GM19395 (cell line): ENCODE data around the gene HRCT1.
"Not testable (repeated sequence)": the region's sequence is repeated elsewhere in the genome, so short reads cannot be mapped to it uniquely, and the experiment has no call there.

Experiments used
- ATAC-seq: cut with Tn5 transposase; IDR thresholded peaks from one replicate; pipeline ENCODE4 v1.9.1; 2021; ENCODE audit warnings: mild to moderate bottlenecking, moderate library complexity; ENCODE audit not compliant: unreplicated experiment

HRCT1 gene

GRCh38 chr9:35915681-35916294 is 9.8 kb downstream of the HRCT1 start:
- no peak for ATAC-seq

GRCh38 chr9:35917261-35917660 is 11.3 kb downstream of the HRCT1 start:
- no peak for ATAC-seq

DNA sequence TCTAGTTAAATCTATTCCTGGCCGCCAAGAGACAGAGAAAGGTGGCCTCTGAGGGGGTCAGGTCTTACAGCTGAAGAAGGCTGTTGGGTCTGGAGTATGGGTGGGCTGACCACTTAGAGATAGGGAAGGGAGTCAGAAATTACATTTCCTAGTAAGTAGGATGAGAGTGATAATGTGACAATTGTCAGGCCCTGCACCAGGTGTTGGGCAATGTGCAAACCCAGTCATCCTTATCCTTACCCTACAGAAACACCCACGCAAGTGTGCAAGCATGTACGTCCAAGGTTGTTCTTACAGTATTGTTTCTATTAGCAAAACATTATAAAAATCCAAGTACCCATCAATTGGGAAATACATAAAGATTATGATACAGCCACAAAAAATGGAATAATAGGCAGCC is 12.8 kb downstream of the HRCT1 start:
- ATAC-seq = no peak

DNA sequence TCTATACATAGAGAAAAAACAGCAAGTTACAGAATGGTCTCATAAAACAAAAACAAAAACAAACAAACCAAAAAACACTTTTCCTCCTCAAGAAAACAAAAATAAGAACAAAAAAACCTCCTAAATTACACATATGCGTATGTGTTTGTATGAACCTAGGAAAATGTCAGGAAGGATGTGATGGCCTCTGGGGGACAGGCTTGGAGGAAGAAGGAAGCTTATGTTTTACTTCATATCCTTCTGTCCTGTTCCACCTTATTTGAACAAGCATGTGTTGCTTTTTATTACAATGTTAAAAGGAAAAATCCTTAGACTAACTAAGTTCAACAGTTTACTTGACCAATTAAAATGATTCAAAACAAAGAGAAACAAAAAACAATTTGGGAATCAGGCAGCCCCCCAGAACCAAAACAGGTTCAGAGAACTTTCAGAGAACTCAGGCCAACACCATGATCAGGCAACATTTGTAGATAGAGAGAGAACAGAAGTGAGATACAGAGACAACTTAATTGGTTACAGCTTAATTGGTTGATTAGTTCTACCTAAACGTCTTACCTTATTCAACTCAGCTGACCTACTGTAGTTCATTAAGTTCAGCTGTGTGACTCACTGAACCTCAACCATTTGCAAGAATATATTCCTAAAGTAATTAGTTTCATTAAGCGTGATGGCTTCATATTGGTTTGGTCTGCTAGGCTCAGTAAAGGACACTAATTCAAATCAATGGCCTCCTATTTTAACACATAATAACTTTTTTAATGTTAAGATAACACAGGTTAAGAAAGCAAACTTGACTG is 13.4 kb downstream of the HRCT1 start:
- ATAC-seq = no peak

DNA sequence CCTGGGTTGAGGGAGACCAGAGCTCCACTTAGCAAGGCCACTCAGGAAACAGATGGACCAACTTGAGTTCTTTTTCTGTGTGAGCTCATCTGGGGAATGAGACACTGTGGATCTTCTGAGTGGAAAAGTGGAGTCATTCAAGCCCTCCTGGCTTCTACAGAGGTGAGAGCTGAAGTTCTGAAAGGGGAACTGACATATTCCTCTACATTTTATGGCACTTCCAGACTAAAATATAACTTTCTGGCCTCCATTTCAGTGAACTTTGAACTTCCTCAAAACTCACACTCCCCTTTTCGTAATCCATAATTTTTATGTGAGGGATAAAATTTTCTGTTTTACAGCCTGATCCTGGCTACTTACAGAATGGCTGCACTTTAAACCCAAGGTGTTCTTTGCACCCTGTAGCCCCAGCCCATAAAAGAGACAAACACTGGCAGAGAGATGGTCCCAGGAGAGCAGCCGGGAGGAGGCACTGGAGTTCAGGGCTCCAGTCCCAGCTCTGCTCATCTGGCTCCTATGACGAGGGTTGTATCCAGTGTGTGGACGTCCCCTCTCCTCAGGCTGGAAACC is 14.1 kb downstream of the HRCT1 start:
- ATAC-seq = no peak

DNA sequence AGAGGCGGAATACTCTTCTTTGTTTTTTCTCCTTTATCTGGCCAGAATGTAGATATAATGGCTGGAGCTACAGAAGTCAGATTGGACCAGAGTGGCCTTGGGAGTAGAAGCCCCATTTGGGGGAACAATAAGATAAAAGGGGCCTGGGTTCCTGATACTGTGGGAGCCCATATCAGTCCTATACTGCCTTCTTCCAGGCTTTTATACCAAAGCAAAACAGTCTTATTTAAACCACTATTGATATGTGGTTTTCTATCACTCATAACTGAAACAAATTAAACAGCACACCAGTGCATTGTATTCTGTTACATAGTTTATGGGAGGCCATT is 17.6 kb downstream of the HRCT1 start:
- ATAC-seq = no peak

GRCh38 chr9:35923927-35924763 is 18.1 kb downstream of the HRCT1 start:
- ATAC-seq = no peak

- no peak for ATAC-seq
These were observed 22.8 kb downstream of the HRCT1 start for GRCh38 chr9:35928591-35929452.

GRCh38 chr9:35929453-35929718 is 23.4 kb downstream of the HRCT1 start:
- ATAC-seq = no peak

GRCh38 chr9:35930521-35930920 is 24.5 kb downstream of the HRCT1 start:
- ATAC-seq = no peak

GRCh38 chr9:35930989-35931388 is 25.0 kb downstream of the HRCT1 start:
- no peak for ATAC-seq

GRCh38 chr9:35932735-35933134 is 26.7 kb downstream of the HRCT1 start:
- no peak for ATAC-seq

DNA sequence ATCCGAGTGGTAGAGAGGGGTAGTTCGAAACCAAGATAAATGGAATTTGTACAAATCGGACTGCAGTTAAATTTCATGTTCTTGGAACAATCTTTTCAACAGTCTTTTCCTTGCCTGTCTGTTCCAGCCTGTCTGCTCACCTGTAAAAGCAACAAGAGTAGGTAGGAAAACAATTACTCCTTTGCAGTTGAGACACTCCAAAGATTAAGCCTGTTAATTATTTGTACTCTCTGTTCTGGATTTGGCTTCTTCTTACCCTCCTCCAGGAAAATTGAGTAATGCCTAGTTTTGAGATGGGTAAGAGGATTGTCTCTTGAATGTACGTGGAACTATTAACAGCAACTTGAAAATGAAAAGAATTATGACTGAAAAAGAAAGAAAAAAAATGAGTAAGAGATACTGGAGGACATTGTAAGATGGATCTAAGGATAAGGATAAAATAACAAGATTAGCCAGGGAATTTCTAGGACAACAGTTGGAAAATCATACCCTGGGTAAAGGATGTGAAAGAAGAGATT is 27.6 kb downstream of the HRCT1 start:
- ATAC-seq = no peak

DNA sequence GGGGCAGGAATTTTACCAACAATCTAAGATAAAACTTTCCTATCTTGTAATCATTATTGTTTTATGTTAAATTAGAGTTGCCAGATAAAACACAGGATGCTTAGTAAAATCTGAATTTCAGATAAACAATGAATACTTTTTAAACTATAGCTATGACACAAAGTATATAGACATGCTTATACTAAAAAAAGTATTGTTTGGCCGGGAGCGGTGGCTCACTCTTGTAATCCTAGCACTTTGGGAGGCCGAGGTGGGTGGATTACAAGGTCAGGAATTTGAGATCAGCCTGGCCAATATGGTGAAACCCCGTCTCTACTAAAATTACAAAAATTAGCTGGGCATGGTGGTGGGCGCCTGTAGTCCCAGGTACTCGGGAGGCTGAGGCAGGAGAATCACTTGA is 28.1 kb downstream of the HRCT1 start:
- not testable (repeated sequence) for ATAC-seq

- ATAC-seq = no peak
These were observed 29.3 kb downstream of the HRCT1 start for GRCh38 chr9:35935261-35935660.

GRCh38 chr9:35935755-35936509 is 29.9 kb downstream of the HRCT1 start:
- ATAC-seq = no peak

DNA sequence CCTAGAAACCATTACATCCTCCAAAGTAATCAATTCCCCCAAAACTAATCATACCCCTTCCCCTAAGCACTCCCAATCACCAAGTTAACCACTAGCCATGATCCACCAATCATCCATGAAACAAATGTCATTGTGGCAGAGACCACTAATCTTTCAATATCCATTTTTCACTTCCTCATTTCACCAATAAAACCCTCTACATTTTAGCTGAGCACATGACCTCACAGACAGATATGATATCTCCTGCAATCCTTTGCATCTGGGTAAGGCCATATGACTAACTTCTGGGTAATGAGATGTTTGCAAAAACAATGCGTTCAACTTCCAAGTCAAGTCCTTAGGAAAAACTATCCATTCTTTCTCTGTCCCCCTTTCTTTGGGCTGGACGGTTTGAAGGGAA is 31.2 kb downstream of the HRCT1 start:
- ATAC-seq = no peak

- no peak for ATAC-seq
These were observed 32.7 kb downstream of the HRCT1 start for GRCh38 chr9:35938474-35939356.

DNA sequence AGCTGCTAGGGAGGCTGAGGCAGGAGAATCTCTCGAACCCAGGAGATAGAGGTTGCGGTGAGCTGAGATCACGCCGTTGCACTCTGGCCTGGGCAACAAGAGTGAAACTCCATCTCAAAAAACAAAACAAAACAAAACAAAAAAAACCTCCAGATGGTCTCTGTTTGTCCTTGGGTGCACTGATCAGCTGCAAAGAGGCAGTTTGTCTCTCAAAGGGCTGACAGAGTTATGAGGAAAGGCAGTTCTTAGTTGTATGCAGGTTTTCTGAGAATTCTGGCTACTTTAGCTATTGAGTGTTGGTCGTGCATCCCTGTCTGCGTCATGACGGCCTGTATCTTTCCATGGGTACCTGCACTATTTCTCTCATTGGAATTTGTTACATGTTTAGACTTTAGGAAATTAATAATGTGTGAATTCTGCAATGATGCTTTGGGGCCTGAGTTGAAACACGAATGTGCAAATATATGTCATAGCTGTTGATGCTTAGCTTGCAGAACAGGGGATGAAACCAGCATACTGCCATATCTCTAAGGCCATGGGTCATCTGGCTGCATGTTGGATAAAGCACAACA is 33.8 kb downstream of the HRCT1 start:
- no peak for ATAC-seq
